ENCODE measurements around the gene KCTD11. TPM values are rescaled to one million over a fixed set of nuclear protein-coding genes. Genes with fewer than 3 reads are reported as not detected.
A peak's percentile ranks its signal among the peaks of the same experiment; 100 is the strongest.

KCTD11 gene
- polyA plus RNA-seq, 1 donor (not counting 4 experiments of a cell fraction or from before 2014, with no cell fraction given) = 18.5 TPM

DNA sequence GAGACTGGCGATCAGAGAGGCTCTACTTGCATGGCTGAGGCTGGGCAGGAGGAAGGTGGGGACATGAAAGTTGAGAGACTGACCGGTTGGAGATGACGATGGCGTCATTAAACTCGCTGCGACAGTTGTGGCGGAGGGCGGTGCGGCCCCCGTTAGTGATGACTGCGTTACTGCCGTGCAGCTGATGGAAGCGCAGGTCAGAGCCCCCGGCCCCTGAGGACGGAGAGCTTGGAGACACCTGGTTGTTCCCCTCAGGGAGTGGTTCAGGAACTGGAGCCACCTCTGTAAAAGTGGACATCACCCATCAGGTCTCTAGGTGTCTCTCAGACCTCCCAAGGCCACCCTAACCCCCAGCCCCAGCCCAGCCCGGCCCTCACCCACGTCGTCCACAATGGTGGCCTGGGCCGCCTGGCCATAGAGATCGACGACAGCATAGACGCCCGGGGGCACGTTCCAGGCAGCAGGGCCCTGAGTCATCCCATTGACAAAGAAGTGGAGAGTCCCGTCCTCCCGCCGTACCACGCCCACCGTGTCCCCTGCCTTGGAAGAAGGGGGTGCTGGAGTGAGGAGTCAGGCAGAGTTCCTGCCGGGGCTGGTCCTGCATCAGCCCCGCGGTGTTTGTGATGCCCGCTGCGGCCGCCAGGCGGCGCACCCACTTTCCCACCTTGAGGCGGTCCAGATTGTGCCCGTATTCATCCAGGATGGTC is 28.1 kb upstream of the KCTD11 start:
- H3K36me3 ChIP-seq (ENCODE audit: control insufficient read depth in 2 of 2, extremely low read depth in 1 of 2, insufficient read depth in 2 of 2, low read length in 2 of 2) = peaks cover 39 to 62% of the 10 kb centered on the region in 2 experiments
- no peak for FAIRE-seq
- dilution Hi-C loops (cut with MboI; ENCODE audit: extremely low pct_ligation_motif_present, low sequenced_read_pairs) = no loop called here

GRCh38 chr17:7324438-7324779 is 27.6 kb upstream of the KCTD11 start:
- no peak overlapping the region for H3K9ac ChIP-seq (ENCODE audit: control insufficient read depth, extremely low read depth, insufficient read depth, low read length)
- TF ChIP-seq EZH2 (IDR thresholded peaks at IDR 0.05; ENCODE audit: low read length) = no peak
- TF ChIP-seq, protein P1, sequence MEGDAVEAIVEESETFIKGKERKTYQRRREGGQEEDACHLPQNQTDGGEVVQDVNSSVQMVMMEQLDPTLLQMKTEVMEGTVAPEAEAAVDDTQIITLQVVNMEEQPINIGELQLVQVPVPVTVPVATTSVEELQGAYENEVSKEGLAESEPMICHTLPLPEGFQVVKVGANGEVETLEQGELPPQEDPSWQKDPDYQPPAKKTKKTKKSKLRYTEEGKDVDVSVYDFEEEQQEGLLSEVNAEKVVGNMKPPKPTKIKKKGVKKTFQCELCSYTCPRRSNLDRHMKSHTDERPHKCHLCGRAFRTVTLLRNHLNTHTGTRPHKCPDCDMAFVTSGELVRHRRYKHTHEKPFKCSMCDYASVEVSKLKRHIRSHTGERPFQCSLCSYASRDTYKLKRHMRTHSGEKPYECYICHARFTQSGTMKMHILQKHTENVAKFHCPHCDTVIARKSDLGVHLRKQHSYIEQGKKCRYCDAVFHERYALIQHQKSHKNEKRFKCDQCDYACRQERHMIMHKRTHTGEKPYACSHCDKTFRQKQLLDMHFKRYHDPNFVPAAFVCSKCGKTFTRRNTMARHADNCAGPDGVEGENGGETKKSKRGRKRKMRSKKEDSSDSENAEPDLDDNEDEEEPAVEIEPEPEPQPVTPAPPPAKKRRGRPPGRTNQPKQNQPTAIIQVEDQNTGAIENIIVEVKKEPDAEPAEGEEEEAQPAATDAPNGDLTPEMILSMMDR (optimal IDR thresholded peaks at IDR 0.05 in 1 of 3, IDR thresholded peaks at IDR 0.05 in 1 of 3, conservative IDR thresholded peaks at IDR 0.05 in 1 of 3; ENCODE audit: extremely low read depth in 1 of 3, insufficient read depth in 2 of 3, low read length in 3 of 3) = no peak
- no peaks in the 10 kb centered on the region for H4K20me1 ChIP-seq (ENCODE audit: control insufficient read depth, extremely low read depth, insufficient read depth, low read length)
- H3K4me1 ChIP-seq (ENCODE audit: control insufficient read depth, extremely low read depth, insufficient read depth, low read length) = peaks cover 5% of the 10 kb centered on the region
- no peak overlapping the region for H3K27ac ChIP-seq (ENCODE audit: control insufficient read depth, insufficient read depth, low read length)
- peaks cover 2% of the 10 kb centered on the region for H3K9me1 ChIP-seq (ENCODE audit: control insufficient read depth, extremely low read depth, insufficient read depth, low read length)
- no peaks in the 10 kb centered on the region for H3K27me3 ChIP-seq (ENCODE audit: control insufficient read depth, extremely low read depth, insufficient read depth, low read length)
- no peak overlapping the region for H3K4me3 ChIP-seq (ENCODE audit: control insufficient read depth in 2 of 3, extremely low read depth in 1 of 3, insufficient read depth in 2 of 3, low read depth in 1 of 3, low read length in 3 of 3)
- dilution Hi-C loops (cut with MboI; ENCODE audit: extremely low pct_ligation_motif_present, low sequenced_read_pairs) = no loop called here
- H3K9me3 ChIP-seq (ENCODE audit: control insufficient read depth, low read depth, low read length) = no peaks in the 10 kb centered on the region
- peaks cover 17% of the 10 kb centered on the region for H3K79me2 ChIP-seq (ENCODE audit: control insufficient read depth, insufficient read depth, low read length)
- no peak overlapping the region for H3K4me2 ChIP-seq (ENCODE audit: control insufficient read depth, extremely low read depth, insufficient read depth, low read depth, low read length)
- H3K36me3 ChIP-seq (ENCODE audit: control insufficient read depth in 2 of 2, extremely low read depth in 1 of 2, insufficient read depth in 2 of 2, low read length in 2 of 2) = peaks cover 39 to 62% of the 10 kb centered on the region in 2 experiments
- DNase-seq (ENCODE audit: low read depth, low spot score) (no peak), FAIRE-seq (no peak)
- H2AFZ ChIP-seq (ENCODE audit: control insufficient read depth, low read length) = no peak overlapping the region

More for the DNA sequence above, 28.1 kb upstream of the KCTD11 start:
- H3K79me2 ChIP-seq (ENCODE audit: control insufficient read depth, insufficient read depth, low read length) = peaks cover 16% of the 10 kb centered on the region
- TF ChIP-seq, protein P1 (optimal IDR thresholded peaks at IDR 0.05 in 1 of 3, IDR thresholded peaks at IDR 0.05 in 1 of 3, conservative IDR thresholded peaks at IDR 0.05 in 1 of 3; ENCODE audit: extremely low read depth in 1 of 3, insufficient read depth in 2 of 3, low read length in 3 of 3) = peak; percentile 90 to 93 (median 93)
- no peak for TF ChIP-seq EZH2 (IDR thresholded peaks at IDR 0.05; ENCODE audit: low read length)
- no peak overlapping the region for H3K4me3 ChIP-seq (ENCODE audit: control insufficient read depth in 2 of 3, extremely low read depth in 1 of 3, insufficient read depth in 2 of 3, low read depth in 1 of 3, low read length in 3 of 3)
- no peaks in the 10 kb centered on the region for H4K20me1 ChIP-seq (ENCODE audit: control insufficient read depth, extremely low read depth, insufficient read depth, low read length)
- no peaks in the 10 kb centered on the region for H3K27me3 ChIP-seq (ENCODE audit: control insufficient read depth, extremely low read depth, insufficient read depth, low read length)
- H3K9me1 ChIP-seq (ENCODE audit: control insufficient read depth, extremely low read depth, insufficient read depth, low read length) = peaks cover 2% of the 10 kb centered on the region
- no peak overlapping the region for H2AFZ ChIP-seq (ENCODE audit: control insufficient read depth, low read length)
- H3K27ac ChIP-seq (ENCODE audit: control insufficient read depth, insufficient read depth, low read length) = no peak overlapping the region
- no peak overlapping the region for H3K4me2 ChIP-seq (ENCODE audit: control insufficient read depth, extremely low read depth, insufficient read depth, low read depth, low read length)
- H3K9ac ChIP-seq (ENCODE audit: control insufficient read depth, extremely low read depth, insufficient read depth, low read length) = no peak overlapping the region
- H3K9me3 ChIP-seq (ENCODE audit: control insufficient read depth, low read depth, low read length) = no peaks in the 10 kb centered on the region
- H3K4me1 ChIP-seq (ENCODE audit: control insufficient read depth, extremely low read depth, insufficient read depth, low read length) = peaks cover 5% of the 10 kb centered on the region
- no peak for DNase-seq (ENCODE audit: low read depth, low spot score)

Data from keratinocyte (primary cell).